GM18909 (cell line): ENCODE data around the gene FMN2.
"Not testable (repeated sequence)": the region's sequence is repeated elsewhere in the genome, so short reads cannot be mapped to it uniquely, and the experiment has no call there.

Experiments
- ATAC-seq: cut with Tn5 transposase; IDR thresholded peaks from one replicate; pipeline ENCODE4 v1.9.1; 2021; ENCODE audit warnings: mild to moderate bottlenecking; ENCODE audit not compliant: unreplicated experiment, poor library complexity

The FMN2 gene

DNA sequence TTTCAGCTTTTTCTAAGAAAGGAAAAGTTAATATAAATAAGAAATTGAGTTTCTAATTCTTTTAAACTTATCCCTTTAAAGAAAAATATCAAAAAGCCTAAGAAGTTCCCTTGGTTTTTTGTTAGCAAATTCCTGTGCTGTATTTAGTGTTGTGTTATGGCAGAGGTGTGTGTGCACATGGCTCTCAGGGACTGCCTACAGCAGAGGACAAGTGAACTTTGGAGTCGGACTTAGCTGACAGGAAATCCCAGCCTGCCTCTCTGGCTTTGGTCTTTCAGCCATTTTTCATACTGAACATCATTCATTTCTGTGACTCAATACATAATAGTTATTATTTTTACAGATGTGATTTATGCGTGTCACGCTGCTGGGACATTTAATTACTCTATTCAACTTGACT lies 149.6 kb downstream of the FMN2 start:
- no peak for ATAC-seq

DNA sequence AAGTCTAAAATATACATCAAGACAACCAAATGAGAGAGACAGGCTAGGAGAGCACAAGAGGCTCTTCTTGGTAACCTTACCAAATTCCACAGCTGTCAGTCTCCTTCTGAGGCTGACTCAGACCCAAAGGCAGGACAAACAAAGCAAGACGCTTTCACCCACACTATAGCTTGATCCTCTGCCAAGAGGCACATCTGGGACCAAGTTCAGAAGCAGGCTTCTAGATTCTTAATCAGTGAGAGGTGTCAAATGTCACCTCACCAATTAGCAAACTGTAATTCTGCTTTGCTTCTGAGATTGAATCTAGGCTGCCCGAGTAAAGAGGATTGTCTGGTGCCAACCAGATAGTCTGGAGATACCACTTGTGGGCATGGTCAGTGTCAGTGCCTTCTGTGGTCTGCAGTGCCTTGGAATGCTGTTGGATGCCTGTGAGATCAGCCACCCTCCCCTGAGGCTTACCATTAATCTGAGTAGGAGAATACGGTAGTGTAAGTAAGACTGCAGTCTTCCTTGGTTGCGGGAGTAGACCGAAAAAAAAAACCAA lies 151.0 kb downstream of the FMN2 start:
- ATAC-seq = no peak

DNA sequence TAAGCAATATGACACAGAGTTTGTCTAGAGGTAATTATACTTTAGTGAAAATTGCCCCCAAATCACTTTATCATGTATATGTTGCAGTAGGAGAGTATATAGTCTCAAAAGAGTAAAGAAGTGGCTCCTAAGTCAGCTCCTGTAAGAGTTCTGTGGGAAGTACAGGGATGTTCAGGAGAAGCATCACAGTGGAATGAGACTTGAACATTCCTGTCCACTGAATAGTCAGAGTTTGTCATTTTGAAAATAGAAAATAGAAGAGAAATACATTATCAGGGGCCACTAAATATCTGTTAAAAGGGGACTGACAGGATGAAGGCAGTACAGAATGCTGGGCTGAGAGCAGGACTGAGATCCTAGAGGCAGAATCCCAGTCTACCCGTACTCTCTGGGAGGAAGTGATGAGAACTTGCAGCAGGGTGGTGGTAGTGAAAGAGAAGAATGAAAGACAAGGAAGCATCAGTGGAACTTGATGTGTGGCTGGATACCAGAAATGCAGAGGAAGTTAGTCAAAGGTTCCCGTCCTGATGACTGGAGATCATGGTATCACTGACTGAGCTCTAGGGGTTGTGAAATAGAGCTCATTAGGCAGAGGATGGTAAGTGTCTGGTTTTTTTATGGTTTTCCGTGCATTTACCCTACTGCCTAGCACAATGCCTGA lies 153.4 kb downstream of the FMN2 start:
- no peak for ATAC-seq

DNA sequence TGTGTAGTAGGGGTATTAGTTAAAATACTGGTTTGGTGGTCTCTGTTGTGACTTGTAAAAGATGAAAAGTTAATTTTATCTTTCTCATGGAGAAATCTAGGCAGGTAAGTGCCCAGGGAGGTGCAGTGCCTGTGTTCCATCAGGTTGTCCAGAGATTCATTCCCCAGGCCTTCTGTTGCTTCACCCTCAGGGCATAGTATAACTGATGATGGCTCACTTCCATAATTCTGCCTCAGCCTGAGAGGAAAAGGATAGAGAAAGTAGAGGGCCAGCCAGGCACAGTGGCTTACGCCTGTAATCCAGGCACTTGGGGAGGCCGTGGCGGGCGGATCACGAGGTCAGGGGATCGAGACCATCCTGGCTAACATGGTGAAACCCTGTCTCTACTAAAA lies 153.9 kb downstream of the FMN2 start:
- ATAC-seq = no peak

DNA sequence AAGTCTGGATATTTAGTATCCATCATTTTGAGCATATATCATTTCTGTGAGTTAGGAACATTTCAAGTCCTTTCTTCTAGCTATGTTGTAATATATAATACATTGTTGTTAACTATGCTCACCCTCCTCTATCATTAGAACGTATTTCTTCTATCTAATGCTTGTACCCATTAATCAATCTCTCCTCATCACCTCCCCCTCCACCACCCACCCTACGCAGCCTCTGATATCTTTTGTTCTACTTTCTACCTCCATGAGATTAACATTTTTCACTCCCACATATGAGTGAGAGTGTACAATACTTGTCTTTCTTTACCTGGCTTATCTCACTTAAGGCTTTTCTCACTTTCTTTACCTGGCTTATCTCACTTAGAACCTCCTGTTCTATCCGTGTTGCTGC lies 156.2 kb downstream of the FMN2 start:
- ATAC-seq = no peak

DNA sequence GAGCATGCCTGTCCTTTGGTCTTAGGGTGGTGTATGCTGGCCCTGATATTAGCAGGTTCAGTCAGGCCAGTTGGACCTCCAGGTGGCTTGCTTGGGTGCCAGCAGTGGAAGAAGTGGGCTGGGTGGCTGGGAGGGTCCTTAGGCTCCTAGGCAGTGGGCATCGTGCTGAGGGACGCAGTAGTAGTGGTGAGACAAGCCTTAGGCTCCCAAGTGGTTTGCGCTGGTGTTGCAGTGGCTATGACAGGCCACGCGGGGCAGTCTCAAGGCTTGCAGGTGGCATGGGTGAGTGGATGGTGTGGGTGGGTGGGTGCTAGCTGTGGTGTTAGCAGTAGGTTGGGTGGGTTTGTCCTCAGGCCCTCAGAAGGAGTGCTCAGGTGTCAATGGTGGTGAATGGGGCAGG lies 162.3 kb downstream of the FMN2 start:
- ATAC-seq = no peak

DNA sequence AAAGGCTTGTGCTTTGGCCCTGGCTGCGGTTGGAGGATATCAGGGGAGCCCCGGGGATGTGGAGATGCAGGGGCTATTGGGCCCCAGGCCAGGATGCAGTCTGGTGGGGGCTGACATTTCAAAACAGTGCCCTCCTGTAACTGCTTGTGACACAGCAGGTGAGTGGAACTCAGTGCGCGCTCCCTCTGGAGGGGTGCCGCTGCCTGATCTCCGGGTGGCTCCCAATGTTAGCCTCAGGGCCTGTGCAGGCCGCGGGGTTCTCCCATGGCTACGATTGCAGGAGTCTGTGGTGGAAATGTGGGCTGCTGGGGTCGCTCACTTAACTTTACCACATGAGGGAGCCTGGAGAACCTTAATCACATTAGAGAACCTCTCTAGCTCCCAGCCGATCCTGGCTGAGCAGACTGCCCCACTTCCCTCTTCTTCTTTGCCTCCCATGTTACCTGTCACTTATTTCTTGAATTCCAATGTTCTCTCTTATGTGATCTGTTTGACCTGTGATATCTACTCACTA lies 163.2 kb downstream of the FMN2 start:
- no peak for ATAC-seq

DNA sequence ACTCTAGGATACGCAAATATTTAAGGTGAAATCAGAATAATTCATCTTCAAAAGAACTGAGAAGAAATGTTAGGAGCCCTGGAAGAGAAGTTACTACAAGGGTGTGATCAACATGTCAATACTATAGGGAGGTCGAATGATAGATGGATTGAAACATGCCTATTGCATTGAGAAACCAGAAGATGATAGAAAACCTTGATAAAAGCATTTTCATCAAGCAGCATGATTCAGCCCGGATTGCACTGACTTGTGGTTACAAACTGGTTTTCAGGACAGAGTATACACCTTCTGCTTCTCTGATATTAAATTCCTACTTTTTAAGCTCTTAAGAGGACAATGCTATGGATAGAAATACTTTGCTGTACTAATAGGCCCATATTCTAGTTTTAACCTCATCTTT lies 164.2 kb downstream of the FMN2 start:
- ATAC-seq = no peak

DNA sequence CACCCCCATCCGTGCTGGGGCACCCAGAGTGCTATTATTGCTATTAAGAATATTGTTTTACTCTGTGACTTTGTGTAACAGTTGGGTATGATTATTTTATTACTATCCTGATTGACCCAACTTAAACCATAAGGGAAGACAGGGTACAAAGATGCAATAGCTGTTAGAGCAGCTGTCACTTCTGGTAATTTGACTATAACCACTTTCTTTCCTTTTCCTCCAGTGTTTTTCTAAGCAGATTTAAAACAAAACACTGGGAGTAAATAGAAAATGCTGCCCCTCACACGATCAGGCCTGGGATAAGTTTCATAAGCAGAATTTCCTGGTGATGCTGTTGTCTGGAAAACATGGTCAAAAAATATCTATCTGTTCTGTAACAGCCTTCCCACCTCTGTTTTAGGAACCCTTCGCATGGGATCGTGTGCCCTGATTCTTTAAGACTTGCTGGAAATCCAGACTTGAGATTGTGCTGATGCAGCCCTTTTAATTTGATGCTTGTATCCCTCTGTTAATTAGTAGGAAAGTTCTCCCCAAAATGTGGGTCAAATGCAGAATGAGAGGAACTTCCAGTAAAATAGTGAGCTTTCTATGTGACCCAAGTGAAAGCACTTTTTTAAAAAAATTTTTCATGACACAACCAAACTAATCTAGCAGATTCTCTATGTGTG lies 165.3 kb downstream of the FMN2 start:
- no peak for ATAC-seq

DNA sequence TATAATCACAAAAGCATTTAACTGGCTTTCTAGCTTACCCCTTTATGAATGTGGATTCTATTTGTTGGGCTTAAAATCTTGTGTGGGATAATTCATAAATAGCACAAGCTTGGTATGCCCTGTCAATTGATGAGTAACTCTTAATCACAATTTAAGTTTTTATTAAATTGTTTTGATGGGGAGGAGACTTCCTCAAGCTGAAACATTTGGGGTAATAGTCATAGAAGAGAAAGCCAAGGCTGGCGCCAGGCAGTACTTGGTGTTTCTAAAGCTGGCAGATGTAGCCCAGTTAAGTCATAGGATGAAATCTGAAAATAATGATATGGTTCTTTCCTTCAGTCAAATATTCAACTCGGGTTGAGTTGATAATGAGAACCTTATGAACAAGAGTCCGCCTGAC lies 167.2 kb downstream of the FMN2 start:
- no peak for ATAC-seq

DNA sequence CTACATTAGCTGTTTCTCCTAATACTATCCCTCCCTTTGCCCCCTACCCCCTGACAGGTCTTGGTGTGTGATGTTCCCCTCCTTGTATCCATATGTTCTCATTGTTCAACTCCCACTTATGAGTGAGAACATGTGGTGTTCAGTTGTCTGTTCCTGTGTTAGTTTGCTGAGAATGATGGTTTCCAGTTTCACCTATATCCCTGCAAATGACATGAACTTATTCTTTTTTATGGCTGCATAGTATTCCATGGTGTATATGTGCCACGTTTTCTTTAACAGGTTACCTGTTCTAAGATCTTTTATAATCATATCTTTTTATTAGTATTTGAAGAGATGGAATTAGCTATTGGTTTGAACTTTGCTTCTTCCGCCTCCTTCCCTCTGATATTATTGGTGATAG lies 172.8 kb downstream of the FMN2 start:
- ATAC-seq = not testable (repeated sequence)

DNA sequence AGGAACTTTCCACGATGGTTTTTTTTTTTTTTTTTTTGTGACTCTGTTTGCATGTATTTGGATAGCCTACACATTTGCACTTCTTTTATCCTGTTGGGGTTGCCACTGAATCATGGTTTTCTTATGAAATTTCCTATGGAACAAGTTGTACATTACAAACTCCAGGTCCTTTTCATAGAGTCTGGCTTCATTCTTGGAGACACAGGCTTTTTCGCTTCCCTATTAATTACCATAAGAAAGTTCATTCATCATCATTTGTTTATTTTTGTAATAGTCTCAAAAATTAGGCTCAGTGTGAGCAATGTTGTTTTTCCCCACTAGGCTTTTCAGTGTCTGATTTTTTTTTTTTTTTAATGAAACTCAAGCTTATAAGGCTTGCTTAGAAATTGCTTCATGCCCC lies 179.4 kb downstream of the FMN2 start:
- no peak for ATAC-seq

DNA sequence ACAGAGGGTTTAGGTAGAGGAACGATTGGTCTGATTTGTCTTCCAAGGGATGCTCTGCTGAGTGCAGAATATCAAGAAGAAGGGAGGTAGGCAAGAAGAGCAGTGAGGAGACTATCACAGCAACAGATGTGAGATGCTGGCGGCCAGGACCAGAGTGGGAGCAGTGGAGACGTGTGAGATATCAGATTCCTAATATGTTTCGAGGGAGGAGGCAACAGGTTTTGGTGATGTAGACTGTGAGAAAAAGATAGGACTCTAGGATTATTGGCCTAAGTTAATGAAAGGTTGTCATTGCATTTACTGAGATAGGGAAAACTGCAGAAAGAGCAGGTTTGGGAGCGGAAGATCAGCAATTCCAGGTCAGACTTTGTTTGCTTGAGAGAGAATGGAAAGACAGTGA lies 182.9 kb downstream of the FMN2 start:
- no peak for ATAC-seq

DNA sequence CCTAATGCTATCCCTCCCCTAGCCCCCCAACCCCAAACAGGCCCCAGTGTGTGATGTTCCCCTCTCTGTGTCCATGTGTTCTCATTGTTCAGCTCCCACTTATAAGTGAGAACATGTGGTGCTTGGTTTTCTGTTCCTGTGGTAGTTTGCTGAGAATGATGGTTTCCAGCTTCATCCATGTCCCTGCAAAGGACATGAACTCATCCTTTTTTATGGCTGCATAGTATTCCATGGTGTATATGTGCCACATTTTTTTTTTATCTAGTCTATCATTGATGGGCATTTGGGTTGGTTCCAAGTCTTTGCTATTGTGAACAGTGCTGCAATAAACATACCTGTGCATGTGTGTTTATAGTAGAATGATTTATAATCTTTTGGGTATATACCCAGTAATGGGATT lies 183.5 kb downstream of the FMN2 start:
- ATAC-seq = not testable (repeated sequence)

DNA sequence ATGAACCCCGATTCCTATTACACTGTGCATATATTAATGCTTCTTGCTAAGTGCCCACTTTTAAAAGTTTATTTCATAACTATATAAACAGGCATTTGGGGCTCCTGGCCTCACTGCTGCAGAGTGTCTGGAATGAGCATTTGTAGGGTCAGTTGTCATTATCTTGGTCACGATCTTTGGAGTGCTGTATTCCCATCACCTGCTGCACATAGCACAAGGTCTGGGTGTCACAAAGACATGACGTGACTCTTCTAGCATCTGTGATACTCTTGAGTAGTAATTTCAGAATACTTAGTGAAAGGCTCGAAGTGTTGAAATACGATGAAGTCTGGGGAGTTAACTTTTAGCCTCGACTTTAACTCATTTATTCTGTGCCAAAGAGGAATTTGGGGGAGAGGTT lies 186.4 kb downstream of the FMN2 start:
- no peak for ATAC-seq

DNA sequence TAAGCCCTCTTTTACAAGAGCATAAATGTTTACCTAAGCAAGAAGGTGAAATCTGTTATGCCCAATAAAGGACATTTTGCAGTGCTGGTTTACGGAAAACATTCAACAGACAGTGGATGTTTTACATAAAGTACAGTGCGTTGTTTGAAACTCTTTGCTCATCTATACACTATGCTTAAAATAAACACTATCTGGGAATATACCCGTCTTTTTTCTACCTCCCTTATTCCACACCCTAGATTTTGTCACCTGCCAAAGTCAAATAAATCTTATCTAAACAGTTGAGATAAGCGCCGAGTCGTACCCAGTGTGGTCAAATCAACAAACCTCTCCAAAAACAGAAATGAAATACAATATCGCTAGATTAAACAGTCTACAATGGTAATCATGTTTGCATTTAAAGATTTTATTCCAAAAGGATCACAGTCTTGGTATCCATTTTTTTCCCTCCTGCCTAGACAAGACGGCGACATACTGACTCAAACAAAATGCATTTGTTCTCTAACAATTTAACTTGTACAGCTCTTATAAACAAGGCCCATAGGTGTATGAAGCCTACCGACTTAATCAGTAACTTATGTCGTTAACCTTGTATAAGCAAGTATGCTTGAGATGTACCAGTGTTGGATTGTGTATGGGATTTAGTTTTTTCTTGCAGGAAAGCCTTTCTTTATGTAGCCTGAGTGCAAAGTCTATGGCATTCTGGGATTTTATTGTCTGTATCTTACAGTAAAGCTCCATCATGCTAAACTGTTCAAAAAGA lies 189.1 kb downstream of the FMN2 start:
- no peak for ATAC-seq

DNA sequence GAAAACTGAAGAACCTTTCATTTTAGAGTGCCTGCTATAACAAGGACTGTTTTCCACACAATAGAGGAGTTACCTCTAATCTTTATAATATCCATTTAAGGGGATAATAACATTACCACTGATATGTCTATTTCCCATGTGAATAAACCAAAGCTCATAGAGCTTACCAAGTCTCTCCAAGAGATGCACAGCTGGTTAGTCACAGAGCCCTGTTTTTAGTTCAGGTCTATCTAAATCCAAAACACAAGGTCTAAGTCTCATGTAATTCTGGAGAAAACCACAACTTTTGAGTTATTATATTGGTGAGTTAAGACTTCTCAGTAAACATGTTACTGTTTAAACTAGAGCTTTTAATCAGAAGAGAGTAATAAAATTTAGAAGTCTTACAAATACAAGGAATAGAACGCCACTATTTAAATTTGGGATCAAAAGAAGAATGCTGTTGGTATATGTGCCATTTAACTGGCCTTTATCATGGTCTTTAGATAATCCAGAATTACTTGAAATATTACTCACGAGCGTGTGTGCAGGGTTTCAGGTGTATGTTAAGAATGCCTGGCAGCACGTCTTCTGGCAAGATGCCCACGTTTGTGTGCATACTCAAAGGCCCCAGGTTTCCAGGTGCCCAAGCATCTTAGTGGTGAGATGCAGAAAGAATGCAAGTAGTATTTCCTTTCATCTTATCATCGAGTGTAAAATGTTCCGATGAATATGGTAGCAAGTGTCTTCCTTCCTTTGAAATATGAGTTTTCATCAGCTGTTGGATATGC lies 190.6 kb downstream of the FMN2 start:
- no peak for ATAC-seq

DNA sequence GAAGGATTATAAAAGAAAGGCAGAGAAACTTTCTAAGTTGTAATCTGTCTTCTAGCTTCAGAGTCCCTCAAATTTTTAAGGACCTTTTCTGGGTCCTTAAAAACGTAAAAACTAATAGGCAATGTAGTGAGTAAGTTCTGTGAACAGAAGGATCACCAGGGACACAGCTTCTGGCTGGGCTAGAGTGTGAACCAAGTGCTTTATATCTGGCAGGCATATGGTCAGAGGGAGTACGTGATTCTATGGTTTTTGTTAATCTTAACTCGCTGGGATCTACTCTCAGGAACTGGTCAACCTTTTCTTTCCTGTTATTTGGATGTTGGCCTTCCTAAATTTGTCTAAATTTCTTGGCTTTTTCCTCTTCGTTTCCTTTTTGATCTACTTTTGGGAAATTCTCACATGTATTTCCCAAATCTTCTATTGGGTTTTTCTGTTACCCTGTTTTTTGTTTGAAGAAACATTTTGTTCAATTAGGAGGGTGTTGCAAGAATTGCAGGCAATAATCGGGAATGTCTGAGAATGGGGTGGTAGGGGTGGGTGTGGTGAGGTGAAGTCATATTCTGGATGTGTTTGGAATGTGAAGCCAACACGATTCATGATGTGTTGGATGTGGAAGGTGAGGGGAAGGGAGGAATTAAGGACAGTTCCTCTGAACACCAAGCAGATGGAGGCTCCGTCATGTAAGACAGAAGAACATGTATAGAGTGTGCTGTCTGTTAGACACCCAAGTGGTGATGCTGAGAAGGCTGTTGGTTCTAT lies 193.2 kb downstream of the FMN2 start:
- ATAC-seq = no peak

DNA sequence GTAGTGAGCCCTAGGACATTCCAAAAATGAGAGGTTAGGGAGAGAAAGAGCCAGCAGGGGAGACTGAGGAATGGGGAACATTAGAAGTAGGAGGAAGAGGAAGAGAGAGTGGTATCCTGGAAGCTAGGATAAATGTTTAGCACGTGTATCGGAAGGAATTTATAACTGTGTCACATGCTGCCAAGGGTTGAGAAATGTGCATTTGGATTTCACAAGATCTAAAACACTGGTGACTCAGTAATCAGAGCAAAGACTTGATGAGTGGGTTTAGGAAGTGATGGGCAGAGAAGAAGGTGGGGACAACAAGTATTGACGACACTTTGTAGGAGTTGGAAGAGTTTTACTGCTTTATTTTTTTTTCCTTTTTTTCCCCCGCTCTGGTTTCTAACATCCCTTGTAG lies 193.9 kb downstream of the FMN2 start:
- no peak for ATAC-seq

DNA sequence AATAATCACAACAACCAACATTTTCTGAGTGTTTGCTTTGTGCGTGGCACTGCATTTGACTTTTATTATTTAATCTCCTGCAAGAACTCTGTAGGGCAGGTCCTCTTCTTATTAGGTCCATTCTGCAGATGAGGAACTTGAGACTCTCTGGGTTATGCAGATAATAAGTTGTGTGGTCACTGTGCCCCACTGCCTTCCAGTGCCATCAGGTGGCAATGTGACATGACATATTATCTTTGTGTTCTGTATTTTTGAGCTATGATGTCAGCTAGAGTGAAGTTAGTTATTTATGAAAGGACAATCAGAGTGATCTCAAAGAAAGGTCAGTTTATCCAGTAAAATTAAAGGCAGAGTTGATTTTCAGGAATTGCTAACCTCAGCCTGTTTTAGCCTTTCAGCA lies 196.0 kb downstream of the FMN2 start:
- no peak for ATAC-seq
